ENCODE results near the gene COPS6.

Gene COPS6

DNA sequence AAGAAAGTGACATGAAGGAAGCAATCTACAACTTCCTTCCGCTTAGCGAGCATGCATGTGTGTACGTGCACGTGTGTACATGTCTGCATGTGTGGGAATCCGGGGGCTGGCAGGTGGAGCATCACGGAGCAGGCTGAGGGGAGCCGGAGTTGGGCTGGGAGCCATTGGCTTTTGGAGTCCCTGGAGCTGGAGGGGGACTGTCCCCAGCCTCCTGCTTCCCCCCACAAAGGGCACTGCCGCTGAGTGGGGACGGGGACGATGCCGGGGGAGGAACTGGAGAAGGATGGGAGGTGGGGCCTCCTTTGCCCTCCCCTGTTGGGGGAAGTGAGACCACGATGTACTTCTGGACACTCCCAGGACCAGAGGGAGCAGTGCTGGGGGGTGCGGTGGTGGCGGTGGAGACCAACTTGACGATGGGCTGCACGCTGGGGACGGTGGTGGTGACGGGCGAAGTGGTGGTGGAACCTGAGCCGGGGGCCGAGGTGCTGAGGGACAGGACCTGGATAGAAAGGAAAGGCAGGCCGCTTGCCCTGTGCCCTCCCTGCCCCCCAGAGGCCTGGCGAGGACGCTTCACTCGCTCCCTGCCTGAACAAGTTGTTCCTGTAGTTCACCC, 18.5 kb downstream of the COPS6 start:
- Histone ChIP-seq H3K4me2 (ENCODE audit: low read length) (no peak overlapping the region), H3K9me2 (ENCODE audit: low read depth, low read length) (no peaks in the 10 kb centered on the region), H3K79me2 (ENCODE audit: insufficient read depth, low read length) (no peaks in the 10 kb centered on the region), H3K9ac (ENCODE audit: low read length) (no peak overlapping the region), H3K27me3 (ENCODE audit: insufficient read depth, low read length) (no peaks in the 10 kb centered on the region), H2AFZ (ENCODE audit: low read length) (no peak overlapping the region), H4K20me1 (ENCODE audit: insufficient read depth, low read length) (no peaks in the 10 kb centered on the region), H3K4me3 (ENCODE audit: low read depth, low read length, poor library complexity, severe bottlenecking) (no peak overlapping the region), H3K36me3 (ENCODE audit: insufficient read depth, low read length) (peaks cover 69% of the 10 kb centered on the region), H3K9me3 (ENCODE audit: low read length) (no peaks in the 10 kb centered on the region), H3K27ac (ENCODE audit: low read depth, low read length, poor library complexity, severe bottlenecking) (no peak overlapping the region), H3K4me1 (ENCODE audit: insufficient read depth, low read length, severe bottlenecking) (peaks cover 16% of the 10 kb centered on the region), H3F3A (ENCODE audit: insufficient read depth, low read length) (no peaks in the 10 kb centered on the region)
- no peak for TF ChIP-seq CTCF (IDR thresholded peaks at IDR 0.05; ENCODE audit: low read length)
- no peak for TF ChIP-seq EZH2 (IDR thresholded peaks at IDR 0.05; ENCODE audit: borderline replicate concordance, low read length)

DNA sequence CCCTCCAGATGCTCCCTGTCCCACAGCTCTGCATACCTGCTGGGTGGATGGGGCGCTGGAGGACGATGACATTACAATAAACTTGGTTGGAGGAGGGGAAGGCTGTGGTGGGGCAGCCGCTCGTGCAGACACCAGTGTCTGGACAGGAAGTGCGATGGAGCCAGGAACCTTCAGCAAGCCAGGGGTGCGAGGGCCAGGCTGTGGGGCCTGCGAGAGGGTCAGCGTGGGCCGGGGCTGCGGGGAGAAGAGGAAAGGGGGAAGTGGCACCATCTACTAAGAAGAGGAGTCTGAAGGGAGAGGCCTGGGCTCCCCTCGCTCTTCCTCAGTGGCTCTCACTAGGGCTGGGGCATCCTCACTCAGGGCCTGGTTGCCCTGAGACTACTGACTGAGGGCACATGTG, 19.1 kb downstream of the COPS6 start:
- no peak overlapping the region for H3K4me2 ChIP-seq (ENCODE audit: low read length)
- peaks cover 9% of the 10 kb centered on the region for H3K4me1 ChIP-seq (ENCODE audit: insufficient read depth, low read length, severe bottlenecking)
- no peaks in the 10 kb centered on the region for H3K9me2 ChIP-seq (ENCODE audit: low read depth, low read length)
- H3K9ac ChIP-seq (ENCODE audit: low read length), result no peak overlapping the region
- H4K20me1 ChIP-seq (ENCODE audit: insufficient read depth, low read length), result no peaks in the 10 kb centered on the region
- H3K36me3 ChIP-seq (ENCODE audit: insufficient read depth, low read length), result peaks cover 75% of the 10 kb centered on the region
- no peaks in the 10 kb centered on the region for H3K9me3 ChIP-seq (ENCODE audit: low read length)
- H3K27ac ChIP-seq (ENCODE audit: low read depth, low read length, poor library complexity, severe bottlenecking), result peak overlapping the region; percentile 1
- TF ChIP-seq EZH2 (IDR thresholded peaks at IDR 0.05; ENCODE audit: borderline replicate concordance, low read length) (no peak), CTCF (IDR thresholded peaks at IDR 0.05; ENCODE audit: low read length) (no peak)
- no peak overlapping the region for H3K4me3 ChIP-seq (ENCODE audit: low read depth, low read length, poor library complexity, severe bottlenecking)
- H3K27me3 ChIP-seq (ENCODE audit: insufficient read depth, low read length), result no peaks in the 10 kb centered on the region
- no peaks in the 10 kb centered on the region for H3F3A ChIP-seq (ENCODE audit: insufficient read depth, low read length)
- H3K79me2 ChIP-seq (ENCODE audit: insufficient read depth, low read length), result no peaks in the 10 kb centered on the region
- no peak overlapping the region for H2AFZ ChIP-seq (ENCODE audit: low read length)

- Histone ChIP-seq H3K27ac (ENCODE audit: low read depth, low read length, poor library complexity, severe bottlenecking) (no peak overlapping the region), H3K79me2 (ENCODE audit: insufficient read depth, low read length) (no peaks in the 10 kb centered on the region), H3K36me3 (ENCODE audit: insufficient read depth, low read length) (peaks cover 89% of the 10 kb centered on the region), H3K4me2 (ENCODE audit: low read length) (no peak overlapping the region), H3K9me2 (ENCODE audit: low read depth, low read length) (no peaks in the 10 kb centered on the region), H3K9ac (ENCODE audit: low read length) (no peak overlapping the region), H3F3A (ENCODE audit: insufficient read depth, low read length) (no peaks in the 10 kb centered on the region), H3K9me3 (ENCODE audit: low read length) (no peaks in the 10 kb centered on the region), H4K20me1 (ENCODE audit: insufficient read depth, low read length) (no peaks in the 10 kb centered on the region), H2AFZ (ENCODE audit: low read length) (no peak overlapping the region), H3K4me1 (ENCODE audit: insufficient read depth, low read length, severe bottlenecking) (peaks cover 7% of the 10 kb centered on the region), H3K4me3 (ENCODE audit: low read depth, low read length, poor library complexity, severe bottlenecking) (no peak overlapping the region), H3K27me3 (ENCODE audit: insufficient read depth, low read length) (no peaks in the 10 kb centered on the region)
- peak; percentile 27; the same call in 1 of the 2 replicates for TF ChIP-seq CTCF (IDR thresholded peaks at IDR 0.05; ENCODE audit: low read length)
- no peak for TF ChIP-seq EZH2 (IDR thresholded peaks at IDR 0.05; ENCODE audit: borderline replicate concordance, low read length)
These were observed 20.9 kb downstream of the COPS6 start for GRCh38 chr7:100109521-100110163.

Data from OCI-LY1 (cell line).